GM23248 (cell line): Measurements from ENCODE around the gene SPCS1. TPM values are rescaled to one million over a fixed set of nuclear protein-coding genes. Genes with fewer than 3 reads are reported as not detected.
"Not testable (repeated sequence)": the region's sequence is repeated elsewhere in the genome, so short reads cannot be mapped to it uniquely, and the experiment has no call there.

Experiments
- DNase-seq: peaks from one replicate; pipeline ENCODE4 v3.0.0-alpha.2; 2015
- H2AFZ ChIP-seq: fragments of 200-600 bp; sonication (generic); 2 replicates; pipeline ENCODE4 v1.6.1; 2016; ENCODE audit warnings: antibody characterized with exemption
- H3F3A ChIP-seq: fragments of 200-600 bp; sonication (generic); 2 replicates; pipeline ENCODE4 v1.6.1; 2016; ENCODE audit warnings: mild to moderate bottlenecking, antibody characterized with exemption, mixed run types; ENCODE audit not compliant: insufficient read depth
- H3K27ac ChIP-seq: fragments of 200-600 bp; sonication (generic); 2 replicates; pipeline ENCODE4 v1.5.1; 2016; ENCODE audit warnings: mild to moderate bottlenecking
- H3K27me3 ChIP-seq: fragments of 200-600 bp; sonication (generic); replicated peaks from 2 replicates; pipeline ENCODE4 v1.6.1; 2016; ENCODE audit warnings: mild to moderate bottlenecking; ENCODE audit not compliant: insufficient read depth
- H3K36me3 ChIP-seq: fragments of 200-600 bp; sonication (generic); 2 replicates; pipeline ENCODE4 v1.6.1; 2016; ENCODE audit warnings: low read depth, mild to moderate bottlenecking
- H3K4me1 ChIP-seq: fragments of 200-600 bp; sonication (generic); 2 replicates; pipeline ENCODE4 v1.6.1; 2016; ENCODE audit warnings: mild to moderate bottlenecking; ENCODE audit not compliant: insufficient read depth
- H3K4me2 ChIP-seq: fragments of 200-600 bp; sonication (generic); one replicate; pipeline ENCODE4 v1.6.1; 2016; ENCODE audit warnings: mild to moderate bottlenecking; ENCODE audit not compliant: unreplicated experiment
- H3K4me3 ChIP-seq: fragments of 200-600 bp; sonication (generic); 2 replicates; pipeline ENCODE4 v1.5.1; 2016; ENCODE audit warnings: mild to moderate bottlenecking
- H3K79me2 ChIP-seq: fragments of 200-600 bp; sonication (generic); 2 replicates; pipeline ENCODE4 v1.6.1; 2016; ENCODE audit warnings: mild to moderate bottlenecking; ENCODE audit not compliant: insufficient read depth
- H3K9ac ChIP-seq: fragments of 200-600 bp; sonication (generic); 2 replicates; pipeline ENCODE4 v1.6.1; 2016; ENCODE audit warnings: mild to moderate bottlenecking
- H3K9me2 ChIP-seq: fragments of 200-600 bp; sonication (generic); 2 replicates; pipeline ENCODE4 v1.6.1; 2016; ENCODE audit warnings: mixed run types, mild to moderate bottlenecking, moderate library complexity; ENCODE audit not compliant: insufficient read depth
- H3K9me3 ChIP-seq: fragments of 200-600 bp; sonication (generic); one replicate; pipeline ENCODE4 v1.6.1; 2017; ENCODE audit warnings: low read depth
- H4K20me1 ChIP-seq: fragments of 200-600 bp; sonication (generic); 2 replicates; pipeline ENCODE4 v1.6.0; 2016; ENCODE audit not compliant: insufficient read depth
- EZH2 ChIP-seq: fragments of 200-600 bp; sonication (generic); IDR thresholded peaks from 2 replicates; pipeline ENCODE4 v1.6.1; 2018; ENCODE audit warnings: antibody characterized with exemption, mild to moderate bottlenecking; ENCODE audit not compliant: insufficient read depth, poor library complexity, severe bottlenecking
- EZH2phosphoT487 ChIP-seq: fragments of 200-600 bp; sonication (generic); IDR thresholded peaks from 2 replicates; pipeline ENCODE4 v1.6.1; 2018; ENCODE audit warnings: antibody characterized with exemption, moderate library complexity, mild to moderate bottlenecking, low read depth; ENCODE audit not compliant: insufficient read depth
- WGBS, 2 experiments: methylation state at CpG; one replicate each; pipeline ENCODE4 v1.1.6; 2015 to 2017; ENCODE audit warnings: low lambda C conversion rate in 2 of 2, low coverage in 1 of 2; ENCODE audit errors: missing lambda C conversion rate in 2 of 2; 5-methylcytosine and 5-hydroxymethylcytosine counted together
- in situ Hi-C: fragments of 300-500 bp; cut with MboI; formaldehyde crosslinking; loops from 2 replicates; pipeline ENCODE4 v1.15.0; 2020
- polyA plus RNA-seq: library from polyadenylated mRNA; unstranded; fragments of >200 nt; fragmentation: Nextera tagmentation; extraction: Ambion mirVana; gene quantifications from 2 replicates; pipeline ENCODE4 v1.2.1, GENCODE V29; 2016
- total RNA-seq: library from RNA; depleted of rRNA; stranded (reverse); fragments of >200 nt; shearing (Covaris generic); gene quantifications from 2 replicates; pipeline ENCODE4 v1.2.3, GENCODE V29; 2014

The SPCS1 gene
- total and polyA plus RNA-seq, 2 experiments from 2014 or later: 184 to 366 TPM

DNA sequence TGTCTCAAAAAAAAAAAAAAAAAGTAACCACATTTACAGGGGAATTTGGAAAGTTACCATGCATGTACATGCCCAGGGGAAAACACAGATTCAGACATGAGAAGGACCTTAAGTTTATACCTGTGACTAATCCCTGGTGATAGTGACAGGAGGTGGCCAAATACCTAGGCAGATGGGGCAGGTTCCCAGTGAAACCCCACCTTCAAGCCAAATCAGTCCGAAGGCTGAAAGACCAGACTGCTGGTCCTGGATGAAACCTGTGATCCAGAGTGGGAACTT lies 15.8 kb downstream of the SPCS1 start:
- 100% methylated on average over 1 of the region's 1 CpG for whole genome bisulfite sequencing, 2 experiments
- Histone ChIP-seq H3K79me2 (no peaks in the 10 kb centered on the region), H3K4me1 (no peaks in the 10 kb centered on the region), H4K20me1 (no peaks in the 10 kb centered on the region), H3F3A (no peaks in the 10 kb centered on the region), H3K4me2 (no peak overlapping the region), H3K9ac (no peak overlapping the region), H3K9me2 (no peaks in the 10 kb centered on the region), H3K36me3 (no peaks in the 10 kb centered on the region), H3K27me3 (no peaks in the 10 kb centered on the region), H3K27ac (no peak overlapping the region), H3K9me3 (no peaks in the 10 kb centered on the region), H3K4me3 (no peak overlapping the region), H2AFZ (no peak overlapping the region)
- no peak for DNase-seq
- TF ChIP-seq EZH2 (no peak), EZH2phosphoT487 (no peak)
- in situ Hi-C loops: no loop called here

GRCh38 chr3:52722491-52722890 lies 16.6 kb downstream of the SPCS1 start:
- Histone ChIP-seq H3F3A (no peaks in the 10 kb centered on the region), H3K4me1 (no peaks in the 10 kb centered on the region), H3K36me3 (no peaks in the 10 kb centered on the region), H3K79me2 (no peaks in the 10 kb centered on the region), H3K4me2 (no peak overlapping the region), H3K9me3 (no peaks in the 10 kb centered on the region), H2AFZ (no peak overlapping the region), H3K9me2 (no peaks in the 10 kb centered on the region), H3K4me3 (no peak overlapping the region), H3K27ac (no peak overlapping the region), H3K27me3 (no peaks in the 10 kb centered on the region), H4K20me1 (no peaks in the 10 kb centered on the region), H3K9ac (no peak overlapping the region)
- in situ Hi-C loops: no loop called here
- peak; percentile 10 for DNase-seq
- WGBS, 2 experiments: 90 to 94% methylated on average over 7 of the region's 7 CpGs
- TF ChIP-seq EZH2: no peak
- TF ChIP-seq EZH2phosphoT487: no peak

DNA sequence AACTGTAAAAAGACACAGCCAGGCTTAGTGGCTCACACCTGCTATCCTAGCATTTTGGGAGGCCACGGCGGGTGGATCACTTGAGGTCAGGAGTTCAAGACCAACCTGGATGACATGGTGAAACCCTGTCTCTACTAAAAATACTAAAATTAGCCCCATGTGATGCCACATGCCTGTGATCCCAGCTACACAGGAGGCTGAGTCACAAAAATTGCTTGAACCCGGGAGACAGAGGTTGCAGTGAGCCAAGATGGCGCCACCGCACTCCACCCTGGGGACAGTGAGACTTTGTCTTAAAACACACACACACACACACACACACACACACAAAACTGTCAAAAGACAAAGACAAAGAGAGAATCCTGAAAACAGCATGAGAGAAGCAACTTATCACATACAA lies 18.0 kb downstream of the SPCS1 start:
- H3K4me3 ChIP-seq: no peak overlapping the region
- in situ Hi-C loops: no loop called here
- H3K9me2 ChIP-seq: no peaks in the 10 kb centered on the region
- no peaks in the 10 kb centered on the region for H3K79me2 ChIP-seq
- H3F3A ChIP-seq: no peaks in the 10 kb centered on the region
- 79 to 89% methylated on average over 5 of the region's 5 CpGs for WGBS, 2 experiments
- no peaks in the 10 kb centered on the region for H3K9me3 ChIP-seq
- H2AFZ ChIP-seq: no peak overlapping the region
- H3K9ac ChIP-seq: no peak overlapping the region
- H3K4me1 ChIP-seq: no peaks in the 10 kb centered on the region
- no peak overlapping the region for H3K27ac ChIP-seq
- H3K4me2 ChIP-seq: no peak overlapping the region
- no peak for DNase-seq
- TF ChIP-seq EZH2phosphoT487: no peak
- TF ChIP-seq EZH2: no peak
- no peaks in the 10 kb centered on the region for H4K20me1 ChIP-seq
- 0 out of 2 replicates have a peak, but pooled peaks cover 8% of the 10 kb centered on the region for H3K36me3 ChIP-seq
- no peaks in the 10 kb centered on the region for H3K27me3 ChIP-seq

- no peaks in the 10 kb centered on the region for H3K27me3 ChIP-seq
- no peaks in the 10 kb centered on the region for H3K9me3 ChIP-seq
- no peaks in the 10 kb centered on the region for H3F3A ChIP-seq
- H2AFZ ChIP-seq: no peak overlapping the region
- no peaks in the 10 kb centered on the region for H3K79me2 ChIP-seq
- no peaks in the 10 kb centered on the region for H3K9me2 ChIP-seq
- no peak overlapping the region for H3K27ac ChIP-seq
- no peak overlapping the region for H3K4me3 ChIP-seq
- no peak for TF ChIP-seq EZH2
- TF ChIP-seq EZH2phosphoT487: no peak
- 0 out of 2 replicates have a peak, but pooled peaks cover 8% of the 10 kb centered on the region for H3K36me3 ChIP-seq
- H3K9ac ChIP-seq: no peak overlapping the region
- no peak for DNase-seq
- no peak overlapping the region for H3K4me2 ChIP-seq
- in situ Hi-C loops: no loop called here
- 96 to 100% methylated on average over 1 of the region's 1 CpG for WGBS, 2 experiments
- H3K4me1 ChIP-seq: no peaks in the 10 kb centered on the region
- no peaks in the 10 kb centered on the region for H4K20me1 ChIP-seq
Measured at GRCh38 chr3:52724511-52724910, 18.6 kb downstream of the SPCS1 start.

DNA sequence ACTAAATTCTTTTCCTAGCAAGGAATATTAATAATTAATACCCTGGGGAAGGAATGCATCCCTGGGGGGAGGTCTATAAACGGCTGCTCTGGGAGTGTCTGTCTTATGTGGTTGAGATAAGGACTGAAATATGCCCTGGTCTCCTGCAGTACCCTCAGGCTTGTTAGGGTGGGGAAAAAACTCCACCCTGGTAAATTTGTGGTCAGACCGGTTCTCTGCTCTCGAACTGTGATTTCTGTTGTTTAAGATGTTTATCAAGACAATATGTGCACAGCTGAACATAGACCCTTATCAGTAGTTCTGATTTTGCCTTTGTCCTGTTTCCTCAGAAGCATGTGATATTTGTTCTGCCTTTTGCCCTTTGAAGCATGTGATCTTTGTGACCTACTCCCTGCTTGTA lies 22.8 kb downstream of the SPCS1 start:
- H3F3A ChIP-seq, H3K27me3 ChIP-seq, in situ Hi-C loops, H3K9me3 ChIP-seq, DNase-seq, H3K9ac ChIP-seq, H2AFZ ChIP-seq, H3K79me2 ChIP-seq, H4K20me1 ChIP-seq, H3K27ac ChIP-seq, H3K4me2 ChIP-seq, H3K4me3 ChIP-seq, H3K4me1 ChIP-seq, H3K9me2 ChIP-seq: not testable (repeated sequence)
- WGBS, 2 experiments: 81 to 92% methylated on average over 3 of the region's 3 CpGs
- H3K36me3 ChIP-seq: peaks cover 22% of the 10 kb centered on the region
